T-cell (primary cell): ENCODE measurements around the gene H2BK1. TPM values are rescaled to one million over a fixed set of nuclear protein-coding genes. Genes with fewer than 3 reads are reported as not detected.

Experiments
- ATAC-seq, 4 experiments: fragments of 200-7000 bp in 3 of 4; fragments of 150-1000 bp in 1 of 4; cut with Tn5 transposase; replicated peaks in 1 of 4; 1 replicate in 3 of 4; 2 replicates in 1 of 4; pipeline ENCODE4 v1.10.0; 2021; ENCODE audit warnings: moderate library complexity in 3 of 4, mild to moderate bottlenecking in 2 of 4, moderate number of reproducible peaks in 1 of 4
- CTCF ChIA-PET, 2 donors: fragments of 300-600 bp; sonication (Branson Sonifier 250); formaldehyde crosslinking; loops; one replicate each; lab custom pipeline; 2022; ENCODE audit warnings: antibody characterized with exemption in 2 of 2; lab: Charles Lee
- POLR2A ChIA-PET, 2 donors: fragments of 300-600 bp; sonication (Branson Sonifier 250); formaldehyde crosslinking; loops; one replicate each; lab custom pipeline; 2022; ENCODE audit warnings: antibody characterized with exemption in 2 of 2; lab: Charles Lee
- DNase-seq, 35 experiments: peaks; one replicate each; pipeline versions ENCODE4 v3.0.0 to v3.0.0-alpha.2; 2013 to 2023
- H3K27ac ChIP-seq: one replicate; pipeline ENCODE4 v1.5.1; 2013; ENCODE audit warnings: low read length
- H3K27me3 ChIP-seq, 2 experiments: replicated peaks in 1 of 2; 1 replicate in 1 of 2; 2 replicates in 1 of 2; pipeline versions ENCODE4 v1.6.1 to v1.7.0; 2013; ENCODE audit warnings: low read length in 1 of 2, mixed read lengths in 1 of 2; ENCODE audit not compliant: control insufficient read depth in 2 of 2, insufficient read depth in 2 of 2; ENCODE audit errors: extremely low read depth in 1 of 2
- H3K36me3 ChIP-seq, 2 donors: 1 replicate in 1 of 2; 2 replicates in 1 of 2; pipeline versions ENCODE4 v1.6.1 to v1.7.0; 2013; ENCODE audit warnings: low read length in 1 of 2; ENCODE audit not compliant: control insufficient read depth in 2 of 2, insufficient read depth in 1 of 2; ENCODE audit errors: extremely low read depth in 1 of 2
- H3K4me1 ChIP-seq, 2 experiments: 1 replicate in 1 of 2; 2 replicates in 1 of 2; pipeline versions ENCODE4 v1.6.1 to v1.7.0; 2013; ENCODE audit warnings: low read length in 2 of 2, mixed read lengths in 1 of 2; ENCODE audit not compliant: insufficient read depth in 2 of 2, control insufficient read depth in 1 of 2; ENCODE audit errors: extremely low read depth in 1 of 2
- H3K4me3 ChIP-seq, 2 donors: 1 replicate in 1 of 2; 2 replicates in 1 of 2; pipeline versions ENCODE4 v1.5.1 to v1.7.0; 2013; ENCODE audit warnings: mild to moderate bottlenecking in 2 of 2, low read length in 1 of 2, moderate library complexity in 1 of 2; ENCODE audit not compliant: control insufficient read depth in 1 of 2; ENCODE audit errors: extremely low read depth in 1 of 2
- H3K9me3 ChIP-seq: 2 replicates; pipeline ENCODE4 v1.7.0; 2013
- H3K27ac Mint-ChIP-seq, 2 donors: one replicate each; pipeline ENCODE4 v1.8.0; 2020 to 2021; ENCODE audit warnings: mild to moderate bottlenecking in 2 of 2, mixed read lengths in 2 of 2
- H3K27me3 Mint-ChIP-seq, 2 donors: one replicate each; pipeline ENCODE4 v1.8.0; 2021 to 2022; ENCODE audit warnings: mixed read lengths in 2 of 2
- H3K36me3 Mint-ChIP-seq: one replicate; pipeline ENCODE4 v1.8.0; 2021; ENCODE audit warnings: mixed read lengths
- H3K4me1 Mint-ChIP-seq, 3 donors: one replicate each; pipeline ENCODE4 v1.8.0; 2020 to 2022; ENCODE audit warnings: mixed read lengths in 3 of 3, mild to moderate bottlenecking in 1 of 3
- H3K4me3 Mint-ChIP-seq, 3 donors: one replicate each; pipeline ENCODE4 v1.8.0; 2020 to 2022; ENCODE audit warnings: mild to moderate bottlenecking in 3 of 3, mixed read lengths in 3 of 3, moderate library complexity in 3 of 3
- H3K9me3 Mint-ChIP-seq, 3 donors: one replicate each; pipeline ENCODE4 v1.8.0; 2020 to 2022; ENCODE audit warnings: mixed read lengths in 3 of 3
- WGBS: methylation state at CpG from one replicate; pipeline ENCODE4 v1.1.5; 2013; ENCODE audit warnings: missing lambda C conversion rate; ENCODE audit not compliant: insufficient coverage; 5-methylcytosine and 5-hydroxymethylcytosine counted together
- total RNA-seq, 35 experiments: library from RNA in 6 of 35; stranded (reverse) in 6 of 35; fragments of 120-200 nt in 1 of 35; gene quantifications; one replicate each; pipeline versions ENCODE4 v1.2.1 to v1.2.4 and lab custom pipeline; 2013 to 2026

H2BK1 gene
- total RNA-seq, 5 donors from 2014 or later (not counting 1 experiment from before 2014, with no cell fraction given), result 3.1 to 7.7 (median 5.1) TPM

GRCh38 chr7:151229249-151229648 lies 19.0 kb upstream of the H2BK1 start:
- H3K4me3 ChIP-seq, result no peak overlapping the region
- Mint-ChIP-seq H3K36me3 (peaks cover 16% of the 10 kb centered on the region), H3K4me1 (peaks cover 63 to 64% (median 63%) of the 10 kb centered on the region in 3 donors), H3K27ac (no peak overlapping the region), H3K27me3 (no peaks in the 10 kb centered on the region), H3K4me3 (no peak overlapping the region), H3K9me3 (no peaks in the 10 kb centered on the region)
- peaks cover 17 to 44% of the 10 kb centered on the region in 2 experiments for H3K4me1 ChIP-seq
- no peaks in the 10 kb centered on the region for H3K27me3 ChIP-seq
- DNase-seq (no peak), ATAC-seq (no peak)
- H3K9me3 ChIP-seq, result no peaks in the 10 kb centered on the region
- ChIA-PET CTCF (no interaction called here), POLR2A (interaction anchor here in 1 of 2 donors (0.7 kb wide), 1 partner anchor 106 kb away, joined by 4 read pairs; no protein-coding TSS in a partner anchor)
- peaks cover 0 to 16% of the 10 kb centered on the region in 2 donors for H3K36me3 ChIP-seq
- H3K27ac ChIP-seq, result no peak overlapping the region
- no CpG with 5 or more reads among the region's 10 CpGs for WGBS

DNA sequence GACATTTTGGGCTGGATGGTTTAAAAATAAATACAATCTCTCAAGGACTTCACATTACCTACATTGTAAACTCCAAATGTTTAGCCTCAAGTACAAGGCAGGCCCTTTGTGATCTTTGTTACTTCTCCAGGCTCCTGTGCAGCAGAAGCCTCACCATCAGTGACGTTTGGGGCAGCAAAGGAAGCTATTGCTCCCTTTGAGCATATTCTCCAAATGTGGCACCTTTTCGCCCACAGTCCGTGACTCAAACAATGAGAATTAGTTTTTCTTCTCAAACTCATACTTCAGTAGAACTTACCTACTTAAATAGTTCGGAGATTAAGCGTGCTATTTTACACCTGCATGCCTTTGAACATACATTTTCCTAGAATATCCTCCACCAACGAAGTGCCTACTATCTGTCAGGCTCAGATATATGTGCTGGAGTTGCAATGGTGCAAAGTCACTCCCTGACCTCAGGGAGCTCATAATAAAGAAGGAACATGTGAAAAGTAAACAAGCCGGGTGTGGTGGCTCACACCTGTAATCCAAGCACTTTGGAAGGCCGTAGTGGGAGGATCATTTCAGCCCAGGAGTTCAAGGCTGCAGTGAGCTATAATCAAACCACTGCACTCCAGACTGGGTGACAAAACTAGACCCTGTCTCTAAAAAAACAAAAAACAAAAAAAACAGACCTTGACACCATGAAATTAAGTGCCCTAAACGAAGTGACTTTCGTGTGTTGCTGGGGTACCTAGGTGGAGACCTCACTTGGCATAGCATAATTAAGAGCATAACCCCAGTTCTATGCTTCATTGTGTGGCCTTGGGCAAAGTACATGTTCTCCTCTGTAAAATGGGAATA lies 18.0 kb upstream of the H2BK1 start:
- Histone ChIP-seq H3K27ac (peak overlapping the region; percentile 66), H3K4me3 (peak overlapping the region; percentile 85 to 87), H3K36me3 (peaks cover 0 to 22% of the 10 kb centered on the region in 2 donors), H3K9me3 (no peaks in the 10 kb centered on the region), H3K27me3 (no peaks in the 10 kb centered on the region), H3K4me1 (peaks cover 17 to 34% of the 10 kb centered on the region in 2 experiments)
- Mint-ChIP-seq H3K27me3 (no peaks in the 10 kb centered on the region), H3K27ac (peak overlapping the region; percentile 93 to 96), H3K4me3 (peak overlapping the region; percentile 94 to 99 (median 97)), H3K36me3 (peaks cover 23% of the 10 kb centered on the region), H3K9me3 (no peaks in the 10 kb centered on the region), H3K4me1 (peaks cover 55 to 59% (median 57%) of the 10 kb centered on the region in 3 donors)
- POLR2A ChIA-PET, result interaction anchor here (0.6 to 1.3 kb wide), 4 partner anchors 15 to 1533 kb away, joined by 3 to 6 read pairs (median 4); no protein-coding TSS in a partner anchor
- ATAC-seq (no peak), DNase-seq (no peak)
- 73% methylated on average over 5 of the region's 10 CpGs for WGBS
- CTCF ChIA-PET, result interaction anchor here (0.6 to 3.2 kb wide), 4 partner anchors 15 to 1766 kb away, joined by 3 to 51 read pairs (median 8); no protein-coding TSS in a partner anchor

- Mint-ChIP-seq H3K27me3 (no peaks in the 10 kb centered on the region), H3K27ac (peak within 1 kb of the TSS; percentile 93 to 96), H3K36me3 (peaks cover 32% of the 10 kb centered on the region), H3K9me3 (no peaks in the 10 kb centered on the region), H3K4me3 (peak within 1 kb of the TSS; percentile 94 to 99 (median 97)), H3K4me1 (peaks cover 50 to 53% (median 52%) of the 10 kb centered on the region in 3 donors)
- H3K9me3 ChIP-seq, result no peaks in the 10 kb centered on the region
- peak; percentile 95 to 99 (median 97) for DNase-seq
- CTCF ChIA-PET, result interaction anchor here (0.6 to 3.2 kb wide), 9 partner anchors 17 to 1765 kb away, joined by 3 to 51 read pairs (median 3); partner anchors contain the start of gene ABCB8 (in 1 of the 2)
- no peaks in the 10 kb centered on the region for H3K27me3 ChIP-seq
- POLR2A ChIA-PET, result interaction anchor here (0.6 to 1.3 kb wide), 9 partner anchors 12 to 1642 kb away, joined by 3 to 6 read pairs (median 3); no protein-coding TSS in a partner anchor
- 0% methylated on average over 50 of the region's 68 CpGs for WGBS
- H3K36me3 ChIP-seq, result peaks cover 0 to 34% of the 10 kb centered on the region in 2 donors
- peaks cover 15 to 29% of the 10 kb centered on the region in 2 experiments for H3K4me1 ChIP-seq
- peak; percentile 99 for ATAC-seq
- H3K27ac ChIP-seq, result peak within 1 kb of the TSS; percentile 66
- peak within 1 kb of the TSS; percentile 85 to 87 for H3K4me3 ChIP-seq
Observed at GRCh38 chr7:151226875-151227782, 16.8 kb upstream of the H2BK1 start, which contains the start of gene ABCF2. TSS of gene ABCF2 (minus strand) at chr7:151227205. CDS start at chr7:151226458, 747 bp downstream.

- peaks cover 44 to 47% (median 46%) of the 10 kb centered on the region in 3 donors for H3K4me1 Mint-ChIP-seq
- no peaks in the 10 kb centered on the region for H3K9me3 ChIP-seq
- peak overlapping the region; percentile 93 to 96 for H3K27ac Mint-ChIP-seq
- H3K4me1 ChIP-seq, result peaks cover 11 to 22% of the 10 kb centered on the region in 2 experiments
- peak overlapping the region; percentile 85 to 87 for H3K4me3 ChIP-seq
- peak overlapping the region; percentile 35 for H3K27ac ChIP-seq
- ChIA-PET CTCF (interaction anchor here (1.2 to 3.2 kb wide), 5 partner anchors 17 to 56 kb away, joined by 3 to 51 read pairs (median 11); no protein-coding TSS in a partner anchor), POLR2A (interaction anchor here (0.6 to 1.3 kb wide), 5 partner anchors 9 to 127 kb away, joined by 3 to 5 read pairs (median 4); no protein-coding TSS in a partner anchor)
- H3K9me3 Mint-ChIP-seq, result no peaks in the 10 kb centered on the region
- H3K36me3 ChIP-seq, result peaks cover 0 to 38% of the 10 kb centered on the region in 2 donors
- H3K27me3 ChIP-seq, result no peaks in the 10 kb centered on the region
- peak overlapping the region; percentile 94 to 99 (median 97) for H3K4me3 Mint-ChIP-seq
- DNase-seq (no peak), ATAC-seq (no peak)
- no peaks in the 10 kb centered on the region for H3K27me3 Mint-ChIP-seq
- 2% methylated on average over 15 of the region's 15 CpGs for WGBS
- H3K36me3 Mint-ChIP-seq, result peaks cover 36% of the 10 kb centered on the region
Observed at GRCh38 chr7:151226560-151226874, 16.2 kb upstream of the H2BK1 start.

DNA sequence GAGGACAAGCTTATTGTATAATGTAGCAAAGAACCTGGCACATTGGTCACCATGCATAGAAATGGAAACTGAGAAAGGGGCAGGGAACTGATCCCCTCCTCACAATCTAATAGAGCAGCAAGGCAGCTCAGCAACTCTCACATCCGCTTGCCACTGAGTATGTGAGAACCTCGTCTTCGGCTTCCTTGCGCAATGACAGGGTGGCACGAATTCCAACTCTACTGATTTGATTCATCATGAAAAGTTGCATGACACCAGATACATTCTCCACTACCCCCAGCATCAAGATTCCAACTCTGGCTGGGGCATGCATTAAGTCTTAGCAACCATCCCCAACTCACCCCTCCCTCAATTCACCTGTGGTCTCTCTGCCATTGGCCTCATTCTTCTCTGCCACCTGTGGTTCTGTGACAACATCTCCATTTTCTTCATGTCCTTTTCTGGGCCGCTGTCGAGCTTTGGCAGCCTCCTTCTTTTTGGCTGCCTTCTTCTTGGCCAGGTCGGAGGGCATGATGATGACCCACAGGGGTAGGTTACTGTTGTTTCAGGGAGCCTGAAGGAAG lies 15.7 kb upstream of the H2BK1 start:
- WGBS, result 69% methylated on average over 5 of the region's 8 CpGs

More for the DNA sequence above, 15.7 kb upstream of the H2BK1 start:
- H3K27me3 Mint-ChIP-seq, result no peaks in the 10 kb centered on the region
- peak overlapping the region in 1 of 2 donors; percentile 96 for H3K27ac Mint-ChIP-seq
- no peak overlapping the region for H3K27ac ChIP-seq
- H3K4me3 ChIP-seq, result peak overlapping the region; percentile 85 to 87
- POLR2A ChIA-PET, result interaction anchor here in 1 of 2 donors (1.2 kb wide), 1 partner anchor 9 kb away, joined by 3 read pairs; no protein-coding TSS in a partner anchor
- H3K4me3 Mint-ChIP-seq, result peak overlapping the region; percentile 94 to 99 (median 97)
- CTCF ChIA-PET, result interaction anchor here in 1 of 2 donors (1.8 to 3.2 kb wide), 3 partner anchors 11 to 19 kb away, joined by 3 to 51 read pairs (median 11); no protein-coding TSS in a partner anchor
- H3K36me3 Mint-ChIP-seq, result peaks cover 38% of the 10 kb centered on the region
- no peak for DNase-seq
- H3K9me3 Mint-ChIP-seq, result no peaks in the 10 kb centered on the region
- peaks cover 11 to 21% of the 10 kb centered on the region in 2 experiments for H3K4me1 ChIP-seq
- ATAC-seq, result no peak
- H3K4me1 Mint-ChIP-seq, result peaks cover 39 to 45% (median 42%) of the 10 kb centered on the region in 3 donors
- H3K27me3 ChIP-seq, result no peaks in the 10 kb centered on the region
- no peaks in the 10 kb centered on the region for H3K9me3 ChIP-seq
- peaks cover 0 to 40% of the 10 kb centered on the region in 2 donors for H3K36me3 ChIP-seq
